ENCODE results near the gene ATP11A.

Gene ATP11A

GRCh38 chr13:112775791-112776279 lies 86.0 kb downstream of the ATP11A start:
- no peak overlapping the region for H3K23ac ChIP-seq (ENCODE audit: low read length in 2 of 2)
- H2AK5ac ChIP-seq (ENCODE audit: low read length, severe bottlenecking), result no peak overlapping the region
- H4K8ac ChIP-seq (ENCODE audit: low read length), result no peak overlapping the region
- H2BK5ac ChIP-seq (ENCODE audit: low read depth, low read length, poor library complexity, severe bottlenecking), result no peak overlapping the region
- no peak overlapping the region for H3K4me2 ChIP-seq (ENCODE audit: low read length, poor library complexity, severe bottlenecking)
- H2BK120ac ChIP-seq (ENCODE audit: low read depth, low read length), result no peak overlapping the region
- 77% methylated on average over 24 of the region's 25 CpGs for WGBS
- no peak overlapping the region for H3K18ac ChIP-seq (ENCODE audit: low read depth in 1 of 2, low read length in 2 of 2)
- H2BK15ac ChIP-seq (ENCODE audit: low read depth, poor library complexity, severe bottlenecking), result no peak overlapping the region
- H3K36me3 ChIP-seq (ENCODE audit: control insufficient read depth in 1 of 2, insufficient read depth in 2 of 2, low read depth in 1 of 2, low read length in 2 of 2), result peaks cover 0 to 8% of the 10 kb centered on the region in 2 experiments
- H3K4me1 ChIP-seq (ENCODE audit: control insufficient read depth, insufficient read depth, low read depth, low read length), result peaks cover 15% of the 10 kb centered on the region
- no peaks in the 10 kb centered on the region for H3K9me3 ChIP-seq (ENCODE audit: control insufficient read depth, low read length)
- no peaks in the 10 kb centered on the region for H3K27me3 ChIP-seq (ENCODE audit: control insufficient read depth in 1 of 2, insufficient read depth in 1 of 2, low read length in 2 of 2)
- no peak overlapping the region for H3K4ac ChIP-seq (ENCODE audit: low read depth in 1 of 2, low read length in 2 of 2)
- no peak overlapping the region for H3K14ac ChIP-seq (ENCODE audit: low read length in 2 of 2)
- H3K79me1 ChIP-seq (replicated peaks; ENCODE audit: low read length, poor library complexity, severe bottlenecking), result peaks cover 32% of the 10 kb centered on the region
- H3K4me3 ChIP-seq (ENCODE audit: insufficient read depth in 1 of 2, low read depth in 1 of 2, low read length in 2 of 2), result no peak overlapping the region
- H2BK12ac ChIP-seq (ENCODE audit: low read length in 2 of 2), result no peak overlapping the region
- no peak overlapping the region for H4K91ac ChIP-seq (ENCODE audit: low read length)
- H3K27ac ChIP-seq (ENCODE audit: low read length, poor library complexity, severe bottlenecking), result no peak overlapping the region
- no peak for DNase-seq
- H2AFZ ChIP-seq (ENCODE audit: low read depth, low read length), result no peak overlapping the region
- H3K9ac ChIP-seq (ENCODE audit: low read length), result no peak overlapping the region

DNA sequence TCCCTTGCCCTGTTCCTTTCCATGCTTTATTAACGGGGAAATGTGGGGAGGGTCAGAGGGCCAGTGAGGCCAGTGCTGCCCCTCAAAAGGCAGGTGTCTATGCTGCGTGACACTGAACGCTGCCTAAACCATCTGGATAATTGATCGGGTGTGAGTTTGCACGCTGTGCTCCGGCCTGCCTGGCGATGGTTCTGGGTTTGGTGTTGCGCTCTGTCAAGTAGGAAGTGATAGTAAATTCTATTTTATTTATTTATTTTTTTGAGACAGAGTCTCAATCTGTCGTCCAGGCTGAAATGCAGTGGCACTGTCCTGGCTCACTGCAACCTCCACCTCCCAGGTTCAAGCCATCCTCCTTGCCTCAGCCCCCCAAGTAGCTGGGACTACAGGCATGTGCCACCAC lies 86.5 kb downstream of the ATP11A start:
- Histone ChIP-seq H4K91ac (ENCODE audit: low read length) (no peak overlapping the region), H2BK5ac (ENCODE audit: low read depth, low read length, poor library complexity, severe bottlenecking) (no peak overlapping the region), H2AFZ (ENCODE audit: low read depth, low read length) (no peak overlapping the region), H3K4me1 (ENCODE audit: control insufficient read depth, insufficient read depth, low read depth, low read length) (peaks cover 17% of the 10 kb centered on the region), H3K4me2 (ENCODE audit: low read length, poor library complexity, severe bottlenecking) (no peak overlapping the region), H2BK12ac (ENCODE audit: low read length in 2 of 2) (no peak overlapping the region), H2AK5ac (ENCODE audit: low read length, severe bottlenecking) (no peak overlapping the region), H3K36me3 (ENCODE audit: control insufficient read depth in 1 of 2, insufficient read depth in 2 of 2, low read depth in 1 of 2, low read length in 2 of 2) (peaks cover 0 to 8% of the 10 kb centered on the region in 2 experiments), H2BK15ac (ENCODE audit: low read depth, poor library complexity, severe bottlenecking) (no peak overlapping the region), H3K9ac (ENCODE audit: low read length) (no peak overlapping the region), H3K79me1 (replicated peaks; ENCODE audit: low read length, poor library complexity, severe bottlenecking) (peaks cover 32% of the 10 kb centered on the region), H2BK120ac (ENCODE audit: low read depth, low read length) (no peak overlapping the region), H3K4ac (ENCODE audit: low read depth in 1 of 2, low read length in 2 of 2) (no peak overlapping the region), H3K27ac (ENCODE audit: low read length, poor library complexity, severe bottlenecking) (no peak overlapping the region), H3K4me3 (ENCODE audit: insufficient read depth in 1 of 2, low read depth in 1 of 2, low read length in 2 of 2) (no peak overlapping the region), H3K14ac (ENCODE audit: low read length in 2 of 2) (peak overlapping the region in 1 of 2 experiments; percentile 13), H3K9me3 (ENCODE audit: control insufficient read depth, low read length) (no peaks in the 10 kb centered on the region), H3K27me3 (ENCODE audit: control insufficient read depth in 1 of 2, insufficient read depth in 1 of 2, low read length in 2 of 2) (no peaks in the 10 kb centered on the region), H3K23ac (ENCODE audit: low read length in 2 of 2) (no peak overlapping the region), H4K8ac (ENCODE audit: low read length) (no peak overlapping the region), H3K18ac (ENCODE audit: low read depth in 1 of 2, low read length in 2 of 2) (no peak overlapping the region)
- no peak for DNase-seq
- 93% methylated on average over 6 of the region's 9 CpGs for WGBS

DNA sequence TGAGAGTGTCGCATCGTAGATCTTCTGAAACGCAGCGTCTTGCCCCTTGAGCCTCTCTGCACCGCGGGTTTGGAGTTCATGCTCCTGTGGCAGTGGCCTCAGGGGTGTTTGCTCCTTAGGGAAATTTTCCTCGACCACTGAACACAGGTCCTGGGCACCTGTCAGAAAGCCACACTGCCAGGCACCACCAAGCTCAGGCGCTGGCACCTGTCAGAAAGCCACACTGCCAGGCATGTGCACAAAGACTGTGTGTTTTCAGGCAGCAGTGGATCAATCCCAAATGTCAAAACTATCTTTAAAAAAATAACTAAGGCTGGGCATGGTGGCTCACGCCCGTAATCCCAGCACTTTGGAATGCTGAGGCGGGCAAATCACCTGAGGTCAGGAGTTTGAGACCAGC lies 87.1 kb downstream of the ATP11A start:
- peaks cover 0 to 8% of the 10 kb centered on the region in 2 experiments for H3K36me3 ChIP-seq (ENCODE audit: control insufficient read depth in 1 of 2, insufficient read depth in 2 of 2, low read depth in 1 of 2, low read length in 2 of 2)
- no peak overlapping the region for H4K8ac ChIP-seq (ENCODE audit: low read length)
- H3K4me3 ChIP-seq (ENCODE audit: insufficient read depth in 1 of 2, low read depth in 1 of 2, low read length in 2 of 2), result no peak overlapping the region
- no peak overlapping the region for H3K14ac ChIP-seq (ENCODE audit: low read length in 2 of 2)
- H3K9me3 ChIP-seq (ENCODE audit: control insufficient read depth, low read length), result no peaks in the 10 kb centered on the region
- DNase-seq, result no peak
- H2BK5ac ChIP-seq (ENCODE audit: low read depth, low read length, poor library complexity, severe bottlenecking), result no peak overlapping the region
- H3K27ac ChIP-seq (ENCODE audit: low read length, poor library complexity, severe bottlenecking), result no peak overlapping the region
- H3K9ac ChIP-seq (ENCODE audit: low read length), result no peak overlapping the region
- H3K4ac ChIP-seq (ENCODE audit: low read depth in 1 of 2, low read length in 2 of 2), result no peak overlapping the region
- no peak overlapping the region for H2AFZ ChIP-seq (ENCODE audit: low read depth, low read length)
- 96% methylated on average over 11 of the region's 11 CpGs for WGBS
- H2AK5ac ChIP-seq (ENCODE audit: low read length, severe bottlenecking), result no peak overlapping the region
- H2BK15ac ChIP-seq (ENCODE audit: low read depth, poor library complexity, severe bottlenecking), result no peak overlapping the region
- no peak overlapping the region for H4K91ac ChIP-seq (ENCODE audit: low read length)
- H3K18ac ChIP-seq (ENCODE audit: low read depth in 1 of 2, low read length in 2 of 2), result no peak overlapping the region
- no peak overlapping the region for H2BK120ac ChIP-seq (ENCODE audit: low read depth, low read length)
- peaks cover 18% of the 10 kb centered on the region for H3K4me1 ChIP-seq (ENCODE audit: control insufficient read depth, insufficient read depth, low read depth, low read length)
- no peak overlapping the region for H3K23ac ChIP-seq (ENCODE audit: low read length in 2 of 2)
- no peaks in the 10 kb centered on the region for H3K27me3 ChIP-seq (ENCODE audit: control insufficient read depth in 1 of 2, insufficient read depth in 1 of 2, low read length in 2 of 2)
- H3K79me1 ChIP-seq (replicated peaks; ENCODE audit: low read length, poor library complexity, severe bottlenecking), result peaks cover 33% of the 10 kb centered on the region
- no peak overlapping the region for H2BK12ac ChIP-seq (ENCODE audit: low read length in 2 of 2)
- H3K4me2 ChIP-seq (ENCODE audit: low read length, poor library complexity, severe bottlenecking), result no peak overlapping the region

GRCh38 chr13:112777637-112778406 lies 88.0 kb downstream of the ATP11A start:
- H2AFZ ChIP-seq (ENCODE audit: low read depth, low read length), result no peak overlapping the region

More at GRCh38 chr13:112777637-112778406, 88.0 kb downstream of the ATP11A start:
- Histone ChIP-seq H3K9me3 (ENCODE audit: control insufficient read depth, low read length) (no peaks in the 10 kb centered on the region), H3K27me3 (ENCODE audit: control insufficient read depth in 1 of 2, insufficient read depth in 1 of 2, low read length in 2 of 2) (no peaks in the 10 kb centered on the region), H3K9ac (ENCODE audit: low read length) (no peak overlapping the region), H2AK5ac (ENCODE audit: low read length, severe bottlenecking) (no peak overlapping the region), H2BK15ac (ENCODE audit: low read depth, poor library complexity, severe bottlenecking) (no peak overlapping the region), H2BK12ac (ENCODE audit: low read length in 2 of 2) (no peak overlapping the region), H3K4me3 (ENCODE audit: insufficient read depth in 1 of 2, low read depth in 1 of 2, low read length in 2 of 2) (no peak overlapping the region), H2BK120ac (ENCODE audit: low read depth, low read length) (no peak overlapping the region), H3K4me2 (ENCODE audit: low read length, poor library complexity, severe bottlenecking) (no peak overlapping the region), H3K27ac (ENCODE audit: low read length, poor library complexity, severe bottlenecking) (no peak overlapping the region), H3K79me1 (replicated peaks; ENCODE audit: low read length, poor library complexity, severe bottlenecking) (peaks cover 37% of the 10 kb centered on the region), H2BK5ac (ENCODE audit: low read depth, low read length, poor library complexity, severe bottlenecking) (no peak overlapping the region), H4K8ac (ENCODE audit: low read length) (no peak overlapping the region), H3K18ac (ENCODE audit: low read depth in 1 of 2, low read length in 2 of 2) (no peak overlapping the region), H3K4ac (ENCODE audit: low read depth in 1 of 2, low read length in 2 of 2) (no peak overlapping the region), H3K36me3 (ENCODE audit: control insufficient read depth in 1 of 2, insufficient read depth in 2 of 2, low read depth in 1 of 2, low read length in 2 of 2) (peaks cover 0 to 8% of the 10 kb centered on the region in 2 experiments), H3K4me1 (ENCODE audit: control insufficient read depth, insufficient read depth, low read depth, low read length) (peaks cover 22% of the 10 kb centered on the region), H3K14ac (ENCODE audit: low read length in 2 of 2) (no peak overlapping the region), H4K91ac (ENCODE audit: low read length) (no peak overlapping the region), H3K23ac (ENCODE audit: low read length in 2 of 2) (no peak overlapping the region)
- whole genome bisulfite sequencing, result 92% methylated on average over 27 of the region's 27 CpGs
- no peak for DNase-seq

Data from mesenchymal stem cell (in vitro differentiated cells and primary cell).